Endodermal cell (in vitro differentiated cells): ENCODE measurements around the gene ZBED4. TPM values are rescaled to one million over a fixed set of nuclear protein-coding genes. Genes with fewer than 3 reads are reported as not detected.

ENCODE experiments used
- DNase-seq: peaks from one replicate; pipeline ENCODE4 v3.0.0-alpha.2; 2017
- H3K27ac ChIP-seq: 2 replicates; pipeline ENCODE4 v1.5.1; 2013; ENCODE audit warnings: mild to moderate bottlenecking, low read depth, low read length, moderate library complexity
- H3K27me3 ChIP-seq: 2 replicates; pipeline ENCODE4 v1.6.1; 2013; ENCODE audit warnings: mild to moderate bottlenecking, low read length, moderate library complexity; ENCODE audit not compliant: insufficient read depth, control insufficient read depth, poor library complexity, severe bottlenecking
- H3K36me3 ChIP-seq: 2 replicates; pipeline ENCODE4 v1.7.0; 2013; ENCODE audit warnings: mild to moderate bottlenecking, low read length, moderate library complexity; ENCODE audit not compliant: control insufficient read depth, insufficient read depth
- H3K4me1 ChIP-seq: one replicate; pipeline ENCODE4 v1.7.0; 2013; ENCODE audit warnings: low read length; ENCODE audit not compliant: control insufficient read depth, insufficient read depth
- H3K4me3 ChIP-seq: 2 replicates; pipeline ENCODE4 v1.5.1; 2013; ENCODE audit warnings: mild to moderate bottlenecking, low read length, moderate library complexity
- H3K9ac ChIP-seq: 2 replicates; pipeline ENCODE4 v1.6.1; 2013; ENCODE audit warnings: mild to moderate bottlenecking, low read length, moderate library complexity; ENCODE audit not compliant: poor library complexity, severe bottlenecking; ENCODE audit errors: extremely low read depth
- H3K9me3 ChIP-seq: 2 replicates; pipeline ENCODE4 v1.6.1; 2013; ENCODE audit warnings: mild to moderate bottlenecking, low read length, moderate library complexity; ENCODE audit not compliant: control insufficient read depth
- H3K27ac Mint-ChIP-seq: 2 replicates; pipeline ENCODE4 v1.8.0; 2020; ENCODE audit warnings: mixed read lengths
- H3K27me3 Mint-ChIP-seq: 2 replicates; pipeline ENCODE4 v1.8.0; 2021; ENCODE audit warnings: mild to moderate bottlenecking, mixed read lengths; ENCODE audit not compliant: insufficient read depth
- H3K36me3 Mint-ChIP-seq: 2 replicates; pipeline ENCODE4 v1.8.0; 2020; ENCODE audit warnings: low read depth, mixed read lengths
- H3K4me1 Mint-ChIP-seq: 2 replicates; pipeline ENCODE4 v1.8.0; 2020; ENCODE audit warnings: mixed read lengths
- H3K4me3 Mint-ChIP-seq: 2 replicates; pipeline ENCODE4 v1.8.0; 2020; ENCODE audit warnings: mild to moderate bottlenecking, moderate library complexity, mixed read lengths
- H3K9me3 Mint-ChIP-seq: 2 replicates; pipeline ENCODE4 v1.8.0; 2020; ENCODE audit warnings: mild to moderate bottlenecking, mixed read lengths
- CTCF ChIP-seq: fragments of 200-600 bp; sonication (generic); conservative IDR thresholded peaks from 2 replicates; pipeline ENCODE4 v1.5.0; 2021; ENCODE audit warnings: antibody characterized with exemption, mild to moderate bottlenecking
- WGBS, 2 experiments: methylation state at CpG; one replicate each; pipeline versions ENCODE4 v1.1.5 to v1.1.7; 2013; ENCODE audit warnings: missing lambda C conversion rate in 2 of 2, mixed read lengths in 1 of 2; ENCODE audit not compliant: insufficient coverage in 1 of 2, insufficient read length in 1 of 2; 5-methylcytosine and 5-hydroxymethylcytosine counted together
- total RNA-seq, 2 donors: library from RNA; stranded (reverse); fragmentation: NEBNext Ultra II Directional in 1 of 2; extraction: Animal tissue kit (Norgen Biotek cat#: 25700) in 1 of 2; gene quantifications; 2 replicates in 1 of 2; 3 replicates in 1 of 2; pipeline ENCODE4 v1.2.1, GENCODE V29; 2021

ZBED4 gene
- total RNA-seq, 2 donors from 2014 or later, result 22.0 to 26.6 TPM

- no peaks in the 10 kb centered on the region for H3K4me1 Mint-ChIP-seq
- no peak for DNase-seq
- WGBS, 2 experiments, result 94 to 96% methylated on average over 8 to 11 of the region's 11 CpGs
- H3K36me3 Mint-ChIP-seq, result peaks cover 67% of the 10 kb centered on the region
- Histone ChIP-seq H3K27ac (no peak overlapping the region), H3K36me3 (peaks cover 76% of the 10 kb centered on the region), H3K9me3 (no peaks in the 10 kb centered on the region), H3K27me3 (no peaks in the 10 kb centered on the region), H3K4me1 (no peaks in the 10 kb centered on the region), H3K9ac (no peak overlapping the region), H3K4me3 (no peak overlapping the region)
- no peak overlapping the region for H3K4me3 Mint-ChIP-seq
- H3K9me3 Mint-ChIP-seq, result no peaks in the 10 kb centered on the region
- H3K27me3 Mint-ChIP-seq, result no peaks in the 10 kb centered on the region
- no peak overlapping the region for H3K27ac Mint-ChIP-seq
- TF ChIP-seq CTCF, result no peak
These were observed 40.8 kb upstream of the ZBED4 start for GRCh38 chr22:49812838-49813237.

- no peak for DNase-seq
- Histone ChIP-seq H3K9ac (no peak overlapping the region), H3K4me3 (no peak overlapping the region), H3K36me3 (peaks cover 76% of the 10 kb centered on the region), H3K27me3 (no peaks in the 10 kb centered on the region), H3K4me1 (no peaks in the 10 kb centered on the region), H3K9me3 (no peaks in the 10 kb centered on the region), H3K27ac (no peak overlapping the region)
- Mint-ChIP-seq H3K27ac (no peak overlapping the region), H3K36me3 (peaks cover 74% of the 10 kb centered on the region), H3K4me1 (no peaks in the 10 kb centered on the region), H3K9me3 (no peaks in the 10 kb centered on the region), H3K27me3 (no peaks in the 10 kb centered on the region), H3K4me3 (no peak overlapping the region)
- WGBS, 2 experiments, result 97% methylated on average over 12 to 14 of the region's 14 CpGs
- no peak for TF ChIP-seq CTCF
These were observed 39.4 kb upstream of the ZBED4 start for GRCh38 chr22:49814164-49814686.

- Histone ChIP-seq H3K9me3 (no peaks in the 10 kb centered on the region), H3K9ac (no peak overlapping the region), H3K4me1 (no peaks in the 10 kb centered on the region), H3K4me3 (no peak overlapping the region), H3K27ac (no peak overlapping the region), H3K36me3 (peaks cover 82% of the 10 kb centered on the region), H3K27me3 (no peaks in the 10 kb centered on the region)
- H3K27ac Mint-ChIP-seq, result no peak overlapping the region
- no peak for TF ChIP-seq CTCF
- H3K36me3 Mint-ChIP-seq, result peaks cover 78% of the 10 kb centered on the region
- H3K9me3 Mint-ChIP-seq, result no peaks in the 10 kb centered on the region
- H3K4me1 Mint-ChIP-seq, result no peaks in the 10 kb centered on the region
- 94 to 95% methylated on average over 8 of the region's 8 CpGs for WGBS, 2 experiments
- no peak overlapping the region for H3K4me3 Mint-ChIP-seq
- DNase-seq, result no peak
- H3K27me3 Mint-ChIP-seq, result no peaks in the 10 kb centered on the region
These were observed 38.8 kb upstream of the ZBED4 start for GRCh38 chr22:49814856-49815255.
